ENCODE results near the gene MFNG. TPM values are rescaled to one million over a fixed set of nuclear protein-coding genes. Genes with fewer than 3 reads are reported as not detected.
A peak's percentile ranks its signal among the peaks of the same experiment; 100 is the strongest.

The MFNG gene
- total RNA-seq, 1 donor, result under 0.01 TPM

DNA sequence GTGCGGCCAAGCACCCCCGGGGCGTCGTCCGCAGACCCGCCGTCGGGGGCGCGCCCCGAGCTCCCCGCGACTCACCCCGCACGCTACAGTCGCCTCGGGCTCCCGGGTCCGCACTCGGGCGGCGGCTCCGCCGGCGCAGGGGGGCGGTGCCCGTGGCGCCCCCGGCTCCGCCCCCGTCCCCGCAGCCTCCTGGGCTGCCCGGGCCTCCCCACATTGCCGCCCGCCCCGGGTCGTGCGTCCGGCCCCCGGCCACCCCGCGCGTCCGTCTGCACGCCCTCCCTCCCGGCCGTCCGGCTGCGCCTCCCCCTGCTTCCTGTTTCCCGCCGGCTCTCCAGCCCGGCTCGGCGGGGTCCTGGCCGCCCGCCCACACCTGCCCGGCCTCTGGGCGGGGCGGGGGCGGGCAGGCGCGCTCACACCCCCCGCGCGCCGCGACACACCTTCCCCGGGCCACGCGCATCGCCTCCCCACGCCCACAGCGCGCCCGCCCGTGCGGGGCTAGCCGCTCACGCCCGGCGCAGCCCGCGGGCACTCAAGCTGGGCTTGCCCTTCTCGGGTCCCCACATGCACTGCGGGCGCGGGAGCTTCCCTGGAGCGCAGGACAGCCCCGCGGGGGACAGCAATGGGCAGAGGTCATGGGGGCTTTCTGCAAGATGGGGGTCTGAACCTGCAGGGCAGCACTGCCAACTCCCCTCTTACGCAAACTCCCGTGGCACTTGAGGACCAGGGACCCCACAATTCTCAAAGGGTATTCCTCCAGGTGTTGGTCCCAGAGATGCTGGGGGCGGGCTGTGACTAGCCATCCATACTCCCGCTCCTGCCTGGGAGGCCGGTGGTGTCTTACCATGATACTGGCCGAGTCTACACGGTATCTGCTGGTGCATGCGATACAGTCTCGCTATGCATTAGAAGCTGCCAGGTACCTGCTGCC, 33.3 kb upstream of the MFNG start, which contains the start of gene CARD10:
TSS of gene CARD10 (minus strand) at position 148 of the 928 bp plus-strand sequence. CDS start 215 bp downstream, outside the sequence.
- DNase-seq (ENCODE audit: low read depth), result no peak
- peak within 1 kb of the TSS; percentile 64 for H3K4me3 ChIP-seq (ENCODE audit: low read depth, low read length)
- TF ChIP-seq, protein P1, sequence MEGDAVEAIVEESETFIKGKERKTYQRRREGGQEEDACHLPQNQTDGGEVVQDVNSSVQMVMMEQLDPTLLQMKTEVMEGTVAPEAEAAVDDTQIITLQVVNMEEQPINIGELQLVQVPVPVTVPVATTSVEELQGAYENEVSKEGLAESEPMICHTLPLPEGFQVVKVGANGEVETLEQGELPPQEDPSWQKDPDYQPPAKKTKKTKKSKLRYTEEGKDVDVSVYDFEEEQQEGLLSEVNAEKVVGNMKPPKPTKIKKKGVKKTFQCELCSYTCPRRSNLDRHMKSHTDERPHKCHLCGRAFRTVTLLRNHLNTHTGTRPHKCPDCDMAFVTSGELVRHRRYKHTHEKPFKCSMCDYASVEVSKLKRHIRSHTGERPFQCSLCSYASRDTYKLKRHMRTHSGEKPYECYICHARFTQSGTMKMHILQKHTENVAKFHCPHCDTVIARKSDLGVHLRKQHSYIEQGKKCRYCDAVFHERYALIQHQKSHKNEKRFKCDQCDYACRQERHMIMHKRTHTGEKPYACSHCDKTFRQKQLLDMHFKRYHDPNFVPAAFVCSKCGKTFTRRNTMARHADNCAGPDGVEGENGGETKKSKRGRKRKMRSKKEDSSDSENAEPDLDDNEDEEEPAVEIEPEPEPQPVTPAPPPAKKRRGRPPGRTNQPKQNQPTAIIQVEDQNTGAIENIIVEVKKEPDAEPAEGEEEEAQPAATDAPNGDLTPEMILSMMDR (IDR thresholded peaks at IDR 0.05; ENCODE audit: insufficient read depth, low read depth, low read length), result no peak

DNA sequence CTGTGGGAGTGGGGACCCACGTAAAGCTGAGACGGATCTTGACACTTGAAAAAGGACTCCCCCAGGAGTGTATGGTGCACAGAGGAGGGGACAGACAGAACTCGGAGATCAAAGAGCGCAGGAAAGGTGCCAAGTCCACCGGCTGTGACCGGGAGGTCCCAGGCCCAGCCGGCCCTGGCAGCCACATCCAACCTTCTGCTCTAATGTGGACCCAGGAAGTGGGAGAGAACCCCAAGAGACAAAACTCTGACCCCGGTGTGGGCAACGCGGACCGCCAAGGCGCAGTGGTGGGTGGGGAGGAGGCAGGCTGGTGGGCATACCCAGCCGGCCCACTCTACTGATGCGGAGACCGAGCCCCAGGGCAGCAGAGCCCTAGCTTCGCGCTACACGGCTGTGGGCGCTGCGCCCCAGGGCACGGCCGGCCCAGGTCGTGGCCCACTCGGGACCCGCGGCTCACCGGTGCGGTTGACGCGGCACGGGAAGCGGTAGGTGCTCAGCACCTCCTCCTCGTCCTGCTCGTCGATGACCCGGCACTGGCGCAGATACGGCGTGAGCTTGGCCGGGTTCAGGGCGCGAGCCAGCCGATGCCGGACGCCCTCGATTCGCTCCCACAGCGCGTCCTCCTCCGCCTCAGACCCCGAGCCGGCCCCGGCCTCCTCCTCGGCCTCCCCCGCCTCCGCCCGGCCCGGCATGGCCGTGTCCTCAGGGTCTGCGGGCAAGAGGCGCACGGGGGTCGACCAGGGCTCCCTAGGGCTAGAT, 32.5 kb upstream of the MFNG start:
- H3K4me3 ChIP-seq (ENCODE audit: low read depth, low read length), result peak overlapping the region; percentile 64
- TF ChIP-seq, protein P1 (IDR thresholded peaks at IDR 0.05; ENCODE audit: insufficient read depth, low read depth, low read length), result no peak
- DNase-seq (ENCODE audit: low read depth), result no peak

DNA sequence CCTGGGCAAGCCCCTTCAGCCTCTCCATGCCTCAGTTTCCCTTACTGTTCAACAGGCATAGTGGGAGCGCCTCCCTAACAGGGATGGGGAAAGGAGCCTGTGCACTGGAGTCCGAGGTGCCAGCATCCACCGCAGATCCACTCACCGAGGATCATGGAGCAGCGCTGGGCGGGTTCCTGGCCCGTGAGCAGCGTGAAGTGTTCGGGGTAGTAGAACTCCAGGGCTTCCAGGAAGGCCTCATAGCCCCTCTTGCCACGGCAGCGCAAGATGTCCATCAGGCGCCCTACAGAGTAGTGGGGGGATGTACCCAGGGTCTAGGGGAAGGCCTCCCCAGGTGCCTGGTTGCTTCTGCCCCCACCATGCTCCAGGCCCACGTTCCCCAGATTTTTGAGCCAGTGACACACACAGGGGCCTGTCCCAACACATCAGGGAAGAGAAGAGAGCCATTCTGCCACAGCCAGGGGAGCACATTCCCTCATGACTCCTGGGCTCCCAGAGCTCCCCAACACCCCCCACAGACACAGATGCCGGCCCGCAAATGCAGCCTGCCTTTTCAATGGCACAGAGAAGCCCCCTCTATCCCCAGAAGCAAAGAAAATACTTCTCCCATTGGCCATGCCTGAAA, 31.8 kb upstream of the MFNG start:
- H3K4me3 ChIP-seq (ENCODE audit: low read depth, low read length), result no peak overlapping the region
- DNase-seq (ENCODE audit: low read depth), result no peak

DNA sequence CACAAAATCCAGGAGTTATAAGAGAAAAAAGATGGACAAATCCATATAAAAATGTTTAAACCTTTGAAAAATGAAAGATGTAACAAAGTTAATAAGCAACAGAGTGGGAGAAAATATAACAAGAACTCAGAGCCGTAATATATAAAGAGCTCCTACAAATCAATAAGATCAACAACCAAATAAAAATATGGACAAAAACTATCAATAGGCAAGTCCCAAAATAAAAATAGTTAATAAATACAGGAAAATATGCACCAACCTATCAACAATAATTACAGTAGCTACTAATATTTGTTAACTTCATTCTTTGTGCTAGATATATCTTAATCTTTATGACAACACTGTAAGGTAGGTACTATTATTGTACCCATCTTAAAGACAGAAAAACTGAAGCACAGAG, 30.3 kb upstream of the MFNG start:
- H3K4me3 ChIP-seq (ENCODE audit: low read depth, low read length), result no peak overlapping the region
- no peak for DNase-seq (ENCODE audit: low read depth)
- TF ChIP-seq, protein P1 (IDR thresholded peaks at IDR 0.05; ENCODE audit: insufficient read depth, low read depth, low read length), result no peak

More for the DNA sequence above, 31.8 kb upstream of the MFNG start:
- TF ChIP-seq, protein P1 (IDR thresholded peaks at IDR 0.05; ENCODE audit: insufficient read depth, low read depth, low read length), result no peak

DNA sequence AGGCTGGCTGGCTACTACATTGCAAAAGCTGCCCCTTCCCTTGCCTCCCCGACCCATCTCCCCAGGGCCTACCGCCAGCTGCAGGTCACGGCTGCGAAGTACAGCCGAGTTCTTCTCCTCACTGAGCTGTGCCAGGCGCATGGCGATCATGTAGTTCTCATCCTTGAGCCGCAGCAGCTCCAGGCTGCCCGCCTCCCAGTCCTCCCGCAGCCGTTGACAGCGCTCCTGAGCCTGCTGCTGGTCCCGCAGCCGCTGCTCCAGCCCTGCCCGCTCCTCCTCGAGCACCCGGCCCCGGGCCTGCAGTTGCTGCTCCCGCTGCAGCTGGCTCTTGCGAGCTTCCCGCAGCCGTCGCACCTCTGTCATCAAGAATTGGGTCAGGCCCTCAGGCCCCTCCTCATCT, 29.7 kb upstream of the MFNG start:
- no peak overlapping the region for H3K4me3 ChIP-seq (ENCODE audit: low read depth, low read length)
- no peak for DNase-seq (ENCODE audit: low read depth)
- TF ChIP-seq, protein P1 (IDR thresholded peaks at IDR 0.05; ENCODE audit: insufficient read depth, low read depth, low read length), result no peak

DNA sequence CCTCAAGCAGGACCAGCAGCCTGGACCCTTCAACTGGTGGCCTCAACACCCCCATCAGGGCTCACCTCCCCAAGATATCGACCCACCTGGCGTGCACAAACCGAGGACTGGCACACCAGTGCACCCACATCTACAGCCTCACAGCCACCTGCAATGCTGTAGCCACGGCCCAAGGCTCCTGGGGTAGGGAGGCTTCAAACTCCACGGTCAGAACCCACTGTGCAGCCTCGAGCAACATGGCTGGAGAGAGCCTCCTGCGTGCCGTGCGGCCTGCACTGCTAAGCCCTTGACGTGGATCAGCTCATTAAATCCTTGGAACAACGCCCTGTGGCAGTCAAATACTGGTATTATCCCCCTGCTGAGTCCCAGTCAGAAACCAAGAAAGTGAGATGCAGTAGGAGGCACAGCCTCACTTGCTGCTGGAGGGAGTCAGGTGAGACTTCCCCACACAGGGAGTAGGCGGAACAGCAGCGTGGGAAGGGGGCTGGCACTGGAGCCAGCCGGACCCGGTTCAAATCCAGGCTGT, 28.4 kb upstream of the MFNG start:
- TF ChIP-seq, protein P1 (IDR thresholded peaks at IDR 0.05; ENCODE audit: insufficient read depth, low read depth, low read length), result no peak
- no peak overlapping the region for H3K4me3 ChIP-seq (ENCODE audit: low read depth, low read length)
- no peak for DNase-seq (ENCODE audit: low read depth)

All from fibroblast of villous mesenchyme (primary cell).